Fibroblast of skin of back (primary cell): ENCODE measurements around the gene RAI1.

Experiments used
- DNase-seq: peaks from one replicate; pipeline ENCODE4 v3.0.0-alpha.2; 2013

The RAI1 gene

GRCh38 chr17:17770632-17771044 is 89.4 kb downstream of the RAI1 start:
- DNase-seq = no peak

GRCh38 chr17:17771498-17772201 is 90.4 kb downstream of the RAI1 start:
- DNase-seq = no peak

GRCh38 chr17:17772231-17772630 is 91.0 kb downstream of the RAI1 start:
- DNase-seq = no peak

- DNase-seq = no peak
Measured at GRCh38 chr17:17774009-17774881, 93.0 kb downstream of the RAI1 start.

GRCh38 chr17:17776889-17777288 is 95.6 kb downstream of the RAI1 start:
- no peak for DNase-seq

- peak; percentile 19 for DNase-seq
Measured at GRCh38 chr17:17778308-17779014, 97.2 kb downstream of the RAI1 start.

GRCh38 chr17:17779015-17779611 is 97.9 kb downstream of the RAI1 start:
- no peak for DNase-seq

GRCh38 chr17:17780922-17781590 is 99.8 kb downstream of the RAI1 start:
- peak; percentile 77 for DNase-seq

- DNase-seq = peak; percentile 68
Measured at GRCh38 chr17:17781591-17782496, 100.6 kb downstream of the RAI1 start.

- DNase-seq = no peak
Measured at GRCh38 chr17:17782523-17783115, 101.4 kb downstream of the RAI1 start.

GRCh38 chr17:17783116-17783824 is 102.0 kb downstream of the RAI1 start:
- no peak for DNase-seq

GRCh38 chr17:17783825-17784656 is 102.8 kb downstream of the RAI1 start:
- peak; percentile 49 for DNase-seq

GRCh38 chr17:17784657-17785267 is 103.5 kb downstream of the RAI1 start:
- peak; percentile 28 for DNase-seq

- DNase-seq = no peak
Measured at GRCh38 chr17:17785407-17785806, 104.1 kb downstream of the RAI1 start.

GRCh38 chr17:17786998-17787397 is 105.7 kb downstream of the RAI1 start:
- no peak for DNase-seq

GRCh38 chr17:17787568-17787967 is 106.3 kb downstream of the RAI1 start:
- no peak for DNase-seq

- DNase-seq = no peak
Measured at GRCh38 chr17:17788967-17789366, 107.7 kb downstream of the RAI1 start.

- no peak for DNase-seq
Measured at GRCh38 chr17:17789410-17789809, 108.2 kb downstream of the RAI1 start.
